Medulla oblongata (tissue), 1 donor: Measurements from ENCODE around the gene UBAP1.
"Not testable (repeated sequence)": the region's sequence is repeated elsewhere in the genome, so short reads cannot be mapped to it uniquely, and the experiment has no call there.

ENCODE experiments used
- DNase-seq: peaks from one replicate; pipeline ENCODE4 v3.0.0-alpha.2; 2015; ENCODE audit errors: extremely low spot score

The UBAP1 gene

DNA sequence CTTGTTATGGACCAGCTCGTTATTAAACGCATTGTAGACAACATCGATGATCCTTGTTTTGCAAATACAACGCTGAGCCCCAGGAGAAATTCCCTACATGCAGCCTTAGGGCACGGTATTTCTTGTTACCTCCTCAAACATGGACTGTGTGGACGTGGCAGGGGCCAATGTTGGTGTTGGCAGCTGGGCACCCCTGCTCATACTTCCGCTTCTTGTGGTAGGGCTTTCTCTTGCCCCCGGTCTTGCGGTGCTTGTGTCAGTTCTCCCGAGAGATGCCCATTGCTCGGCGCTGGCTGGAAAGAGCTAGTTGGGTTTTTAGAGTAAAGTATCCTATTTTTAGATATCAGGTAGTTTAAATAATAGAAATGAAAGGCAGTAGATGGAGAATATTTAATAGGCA lies 45.5 kb downstream of the UBAP1 start:
- no peak for DNase-seq

DNA sequence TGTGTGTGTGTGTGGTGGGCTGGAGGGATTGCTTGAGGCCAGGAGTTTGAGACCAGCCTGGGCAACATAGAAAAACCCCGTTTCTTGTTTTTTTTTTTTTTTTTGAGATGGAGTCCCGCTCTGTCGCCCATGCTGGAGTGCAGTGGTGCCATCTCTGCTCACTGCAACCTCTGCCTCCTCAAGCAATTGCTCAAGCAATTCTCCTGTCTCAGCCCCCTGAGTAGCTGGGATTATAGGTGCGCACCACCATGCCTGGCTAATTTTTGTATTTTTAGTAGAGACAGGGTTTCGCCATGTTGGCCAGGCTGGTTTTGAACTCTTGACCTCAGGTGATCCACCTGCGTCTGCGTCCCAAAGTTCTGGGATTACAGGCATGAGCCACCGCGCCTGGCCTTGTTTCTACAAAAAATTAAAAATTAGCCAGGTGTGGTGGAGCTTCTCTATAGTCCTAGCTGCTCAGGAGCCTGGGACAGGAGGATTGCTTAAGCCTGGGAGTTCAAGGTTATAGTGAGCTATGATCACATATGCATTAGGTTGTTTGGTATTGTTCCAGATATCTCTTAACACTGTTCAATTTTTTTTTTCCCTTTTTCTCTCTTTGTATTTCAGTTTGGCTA lies 47.4 kb downstream of the UBAP1 start:
- DNase-seq, result not testable (repeated sequence)

DNA sequence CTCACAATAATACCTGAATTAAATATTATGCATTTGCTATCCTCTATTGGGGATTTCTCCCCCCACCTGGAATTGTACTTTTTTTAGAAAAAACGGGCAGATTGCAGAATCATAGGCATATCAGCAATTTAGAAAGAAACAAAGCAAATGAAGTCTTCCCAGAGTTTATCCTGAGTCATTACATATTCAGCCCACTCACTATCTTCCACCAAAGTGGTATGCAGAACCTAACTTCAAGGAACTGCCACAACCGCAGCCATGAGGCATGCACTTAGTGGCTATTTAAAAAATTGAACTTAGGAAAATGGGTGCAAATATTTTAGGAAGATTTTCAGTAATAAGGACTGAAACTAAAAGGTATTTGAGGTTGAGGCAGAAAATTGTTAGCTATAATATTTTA lies 48.6 kb downstream of the UBAP1 start:
- DNase-seq, result no peak

DNA sequence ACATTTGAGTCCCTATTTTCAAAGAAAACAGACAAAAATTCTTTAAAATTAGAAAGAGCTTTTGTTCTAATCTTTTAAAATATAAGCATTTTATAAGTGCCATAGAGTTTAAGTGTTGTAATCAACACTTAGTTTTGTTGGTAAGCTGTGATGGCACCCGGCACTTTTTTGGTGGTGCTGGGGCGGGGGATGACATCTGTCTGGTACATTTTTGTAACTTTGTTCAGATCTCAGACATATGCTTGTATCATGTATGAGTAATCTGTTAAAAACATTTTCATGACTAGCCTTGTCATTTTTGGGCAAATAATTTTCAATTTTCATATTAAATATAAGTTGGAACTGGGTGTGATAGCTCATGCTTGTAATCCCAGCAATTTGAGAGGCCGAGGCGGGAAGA lies 51.7 kb downstream of the UBAP1 start:
- no peak for DNase-seq

DNA sequence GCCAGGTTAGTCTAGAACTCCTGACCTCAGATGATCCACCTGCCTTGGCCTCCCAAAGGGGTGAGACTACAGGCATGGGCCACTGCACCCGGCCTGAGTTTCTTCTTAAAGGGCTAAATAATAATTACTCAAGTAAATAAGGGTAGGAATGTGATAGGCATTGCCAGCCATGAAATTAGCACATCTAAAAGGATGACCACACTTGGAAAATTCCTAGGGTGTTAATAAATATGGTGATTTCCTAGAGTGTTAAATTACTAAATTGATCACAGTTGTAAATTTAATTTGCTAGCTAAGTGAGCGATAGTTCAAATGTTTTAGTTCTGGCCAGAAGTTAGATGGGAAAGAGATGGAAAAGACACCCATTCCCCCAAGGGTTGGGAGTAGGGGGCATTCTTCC lies 53.4 kb downstream of the UBAP1 start:
- DNase-seq, result no peak

DNA sequence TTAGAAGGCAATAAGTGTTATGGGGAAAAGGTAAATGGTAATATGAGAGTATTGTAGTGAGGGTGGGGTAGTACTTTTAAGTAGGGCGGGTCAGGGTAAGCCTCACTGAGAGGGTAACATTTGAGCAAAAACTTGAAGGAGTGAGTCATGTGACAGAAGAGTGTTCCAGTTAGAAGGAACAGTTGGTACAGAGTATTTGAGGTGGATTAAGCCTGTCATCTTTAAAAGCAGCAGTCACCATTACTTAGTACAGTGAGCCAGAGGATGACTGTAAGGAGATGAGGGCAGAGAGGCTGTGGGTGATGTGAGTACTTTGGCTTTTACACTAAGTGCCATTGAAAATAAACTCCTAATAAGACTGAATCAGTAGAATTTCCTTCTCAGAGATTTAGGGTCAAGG lies 54.8 kb downstream of the UBAP1 start:
- DNase-seq, result no peak

DNA sequence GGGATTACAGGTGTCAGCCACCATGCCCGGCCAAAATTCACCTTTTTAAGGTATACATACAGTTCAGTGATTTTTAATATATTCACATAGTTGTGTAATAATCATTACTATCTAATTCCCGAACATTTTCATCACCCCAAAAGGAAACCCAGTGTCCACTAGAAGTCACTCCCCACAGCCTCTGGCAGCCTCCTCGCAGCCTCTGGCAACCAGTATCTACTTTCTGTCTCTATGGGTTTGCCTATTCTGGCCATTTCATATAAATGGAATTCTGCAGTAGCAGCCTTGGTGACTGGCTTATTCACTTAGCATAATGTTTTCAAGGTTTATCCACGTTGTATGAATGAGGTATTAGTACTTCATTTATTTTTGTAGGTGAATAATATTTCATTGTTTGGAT lies 59.0 kb downstream of the UBAP1 start:
- DNase-seq, result no peak

DNA sequence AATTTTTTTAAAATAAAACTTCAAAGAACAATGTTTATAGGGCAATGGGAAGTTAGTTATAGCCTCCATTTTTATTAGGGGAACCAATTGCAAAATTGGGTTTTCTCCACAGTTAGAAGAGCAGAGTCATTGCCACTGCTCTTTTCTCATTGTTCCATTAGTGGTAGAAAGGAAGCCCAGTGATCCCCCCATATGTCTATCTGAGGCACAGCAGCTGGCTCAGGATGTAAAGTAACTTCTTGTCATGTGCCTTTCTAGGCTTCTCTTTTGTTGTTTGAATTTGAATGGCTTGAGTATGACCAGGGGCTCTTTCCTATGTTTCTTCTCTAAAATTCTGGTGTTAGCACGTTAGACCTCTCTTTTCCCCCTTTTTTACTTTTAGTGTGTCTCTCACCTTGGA lies 61.2 kb downstream of the UBAP1 start:
- no peak for DNase-seq

DNA sequence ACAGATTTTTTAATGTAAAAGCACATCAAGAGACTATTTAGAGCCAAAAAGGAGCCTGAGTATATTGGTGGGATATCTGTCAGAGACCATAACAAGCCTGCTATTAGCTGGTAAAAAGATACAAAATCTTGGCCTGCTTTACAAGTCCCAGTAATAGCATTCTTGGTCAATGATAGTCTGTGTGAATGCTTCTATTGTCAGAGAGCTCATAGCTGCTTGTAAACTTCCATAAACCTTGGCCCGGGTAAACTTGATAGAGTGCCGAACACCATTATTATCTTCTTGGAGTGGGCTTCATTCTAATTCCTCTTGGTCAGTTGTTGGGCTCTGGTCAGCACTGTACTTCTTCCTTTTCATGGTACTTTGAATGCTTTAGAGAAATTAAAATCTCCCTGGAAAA lies 64.0 kb downstream of the UBAP1 start:
- no peak for DNase-seq

DNA sequence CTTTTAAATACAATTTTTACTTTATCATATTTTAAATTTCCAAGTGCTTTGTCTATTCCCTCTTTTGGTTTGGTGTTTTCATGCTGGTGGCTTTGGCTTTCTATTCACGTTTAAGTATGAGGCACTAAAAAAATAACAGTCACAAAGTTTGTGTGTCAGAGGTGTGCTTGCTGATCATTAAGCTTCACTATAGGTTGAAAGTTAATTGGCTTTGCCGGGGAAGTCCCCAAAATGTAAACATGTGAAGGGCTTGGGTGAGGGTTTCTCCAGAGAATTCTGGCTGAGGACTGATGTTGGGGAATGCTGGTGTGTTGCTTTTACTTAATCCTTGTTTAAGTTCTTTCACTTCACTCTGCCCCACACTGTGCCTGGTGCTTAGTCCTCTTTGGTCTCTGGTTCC lies 66.4 kb downstream of the UBAP1 start:
- not testable (repeated sequence) for DNase-seq

DNA sequence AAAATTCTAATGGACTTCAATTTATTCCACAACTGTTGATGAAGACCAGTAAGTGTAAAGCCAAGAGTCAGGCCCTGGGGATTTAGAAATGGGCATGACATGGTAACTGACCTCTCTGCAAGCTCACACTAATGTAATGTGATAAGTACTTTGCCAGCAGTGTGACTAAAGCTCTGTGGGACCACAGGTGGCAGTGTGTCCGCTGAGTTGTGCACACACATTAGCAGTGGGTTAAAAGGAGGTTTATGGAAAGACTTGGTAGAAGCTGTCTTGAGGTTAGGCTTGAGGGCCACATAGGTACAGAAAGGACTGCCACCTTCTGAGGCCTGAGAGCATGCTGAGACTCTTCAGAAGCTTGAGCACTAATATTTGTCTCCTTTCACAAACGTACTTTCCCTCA lies 67.6 kb downstream of the UBAP1 start:
- no peak for DNase-seq

DNA sequence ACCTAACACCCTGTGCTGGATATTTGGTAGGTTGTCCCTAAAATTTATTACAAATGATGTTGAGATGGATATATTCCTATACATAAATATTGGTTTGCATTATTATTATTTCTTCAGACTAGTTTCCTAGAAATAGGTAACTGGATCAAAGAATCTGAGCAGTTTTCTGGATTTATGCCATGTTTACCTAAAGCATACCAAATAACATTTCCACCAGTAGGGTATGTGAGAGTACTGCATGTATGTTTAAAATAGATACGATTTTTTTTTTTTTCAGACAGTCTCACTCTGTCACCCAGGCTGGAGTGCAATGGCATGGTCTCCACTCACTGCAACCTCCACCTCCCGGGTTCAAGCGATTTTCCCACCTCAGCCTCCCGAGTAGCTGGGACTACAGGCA lies 68.9 kb downstream of the UBAP1 start:
- not testable (repeated sequence) for DNase-seq

DNA sequence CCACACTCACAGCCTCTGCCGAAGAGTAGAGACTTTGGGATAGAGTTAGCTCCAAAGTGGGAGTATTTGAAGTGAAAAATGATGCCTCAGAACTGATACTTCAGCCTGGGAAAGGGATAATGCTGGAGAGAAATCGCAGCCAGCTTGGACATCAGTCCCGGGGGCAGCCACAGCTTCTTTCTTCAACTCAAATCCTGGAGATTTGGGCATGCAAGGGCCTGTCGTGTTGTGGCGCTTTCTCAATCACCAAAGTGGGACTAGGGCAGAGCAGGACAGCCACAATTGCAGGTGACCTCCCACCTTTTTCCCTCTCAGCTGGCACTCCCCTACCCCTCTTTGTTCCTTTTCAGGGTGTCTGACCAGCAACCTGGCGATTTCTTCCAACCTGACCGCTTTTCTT lies 70.4 kb downstream of the UBAP1 start:
- DNase-seq, result no peak

DNA sequence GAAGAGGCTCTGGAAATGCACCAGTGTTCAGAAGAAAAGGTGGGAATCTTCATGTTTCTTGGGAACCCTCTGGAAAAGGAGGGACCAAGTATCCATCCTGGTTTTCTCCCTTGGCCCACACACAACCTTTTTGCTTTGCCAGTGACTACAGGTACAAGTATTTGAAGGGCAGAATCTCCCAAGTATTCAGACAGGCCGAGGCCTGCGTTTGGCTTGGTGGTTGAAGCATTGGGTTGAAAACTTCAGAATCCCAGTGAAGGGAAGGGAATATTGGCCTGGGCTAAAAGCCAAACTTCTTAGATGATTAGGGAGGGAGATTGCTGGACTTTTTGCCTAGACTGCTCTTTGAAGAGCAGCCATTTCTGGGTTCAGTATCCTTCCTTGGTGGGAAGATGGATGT lies 71.9 kb downstream of the UBAP1 start:
- no peak for DNase-seq

DNA sequence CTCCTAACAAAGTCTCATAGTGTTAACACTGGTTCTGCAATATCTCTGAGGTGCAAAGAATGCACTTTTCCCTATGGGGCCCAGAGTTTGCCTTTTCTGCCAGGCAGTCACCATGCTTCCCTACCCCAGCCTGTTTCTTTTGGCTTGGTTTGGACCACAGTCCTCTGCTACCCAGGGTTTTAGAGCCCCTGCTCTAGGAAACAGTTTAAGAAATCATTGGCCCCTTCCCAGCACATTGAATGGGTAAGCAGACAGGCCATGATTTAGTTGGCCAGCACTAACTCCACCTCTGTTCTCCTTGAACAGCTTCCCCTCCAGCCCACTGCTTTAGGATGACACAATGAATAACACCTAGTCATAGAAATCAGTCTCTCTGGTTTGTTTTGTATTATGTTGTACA lies 73.2 kb downstream of the UBAP1 start:
- peak; percentile 15 for DNase-seq

DNA sequence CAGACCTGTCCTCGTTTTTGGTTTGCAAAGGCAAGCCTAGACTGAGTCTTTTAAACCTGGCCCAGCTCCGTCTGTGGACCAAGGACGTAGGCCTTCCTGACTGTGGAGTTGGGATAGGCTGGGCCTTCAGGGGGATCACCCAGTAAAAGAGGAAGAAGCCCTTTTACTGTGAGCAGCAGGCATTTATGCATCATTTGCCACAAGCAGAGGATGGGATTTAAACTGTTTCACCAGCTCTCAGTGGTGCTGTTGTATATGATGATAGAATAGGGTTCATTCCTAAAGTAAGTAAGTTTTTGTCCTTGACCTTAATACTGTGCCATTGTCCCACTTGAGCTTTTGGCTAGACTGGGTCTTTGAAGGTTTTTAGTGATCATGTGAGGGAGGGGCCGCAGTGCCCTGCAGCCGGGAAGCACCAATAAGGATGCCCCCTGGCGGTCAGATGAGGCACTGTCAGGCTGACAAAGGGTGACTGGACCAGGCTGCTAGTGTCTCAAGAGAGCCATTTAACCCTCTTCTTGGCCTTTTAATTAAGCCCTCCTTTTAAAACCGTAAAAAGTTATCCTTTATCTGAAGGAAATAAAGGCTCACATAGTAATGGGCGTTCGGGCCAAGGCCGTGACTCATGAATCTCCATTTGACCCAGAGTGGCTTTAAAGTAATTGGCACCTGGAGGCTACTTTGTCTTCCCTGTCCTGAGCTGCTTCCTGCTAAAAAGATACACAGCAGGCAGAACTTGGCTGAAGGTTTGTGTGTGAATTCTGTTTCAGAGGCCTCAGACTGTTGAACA lies 74.0 kb downstream of the UBAP1 start:
- DNase-seq, result peak; percentile 80

DNA sequence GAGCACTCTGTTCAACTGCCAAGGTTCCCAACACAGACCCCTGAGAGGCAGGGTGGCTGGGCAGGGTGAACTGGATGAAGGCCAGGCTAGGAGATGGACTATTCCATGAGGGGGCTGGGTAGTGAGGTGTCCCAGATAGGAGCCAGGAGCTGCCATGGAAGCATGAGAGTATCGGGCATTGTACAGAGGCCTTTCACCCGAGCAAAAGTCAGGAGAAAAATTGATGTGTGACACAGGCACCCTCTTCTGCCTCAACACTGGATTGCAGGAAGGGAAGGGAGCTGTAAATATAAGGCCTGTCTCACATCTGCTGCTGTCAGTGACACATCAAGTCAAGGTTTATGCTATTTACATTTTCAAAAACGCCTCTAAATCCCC lies 74.6 kb downstream of the UBAP1 start:
- DNase-seq, result peak; percentile 79

DNA sequence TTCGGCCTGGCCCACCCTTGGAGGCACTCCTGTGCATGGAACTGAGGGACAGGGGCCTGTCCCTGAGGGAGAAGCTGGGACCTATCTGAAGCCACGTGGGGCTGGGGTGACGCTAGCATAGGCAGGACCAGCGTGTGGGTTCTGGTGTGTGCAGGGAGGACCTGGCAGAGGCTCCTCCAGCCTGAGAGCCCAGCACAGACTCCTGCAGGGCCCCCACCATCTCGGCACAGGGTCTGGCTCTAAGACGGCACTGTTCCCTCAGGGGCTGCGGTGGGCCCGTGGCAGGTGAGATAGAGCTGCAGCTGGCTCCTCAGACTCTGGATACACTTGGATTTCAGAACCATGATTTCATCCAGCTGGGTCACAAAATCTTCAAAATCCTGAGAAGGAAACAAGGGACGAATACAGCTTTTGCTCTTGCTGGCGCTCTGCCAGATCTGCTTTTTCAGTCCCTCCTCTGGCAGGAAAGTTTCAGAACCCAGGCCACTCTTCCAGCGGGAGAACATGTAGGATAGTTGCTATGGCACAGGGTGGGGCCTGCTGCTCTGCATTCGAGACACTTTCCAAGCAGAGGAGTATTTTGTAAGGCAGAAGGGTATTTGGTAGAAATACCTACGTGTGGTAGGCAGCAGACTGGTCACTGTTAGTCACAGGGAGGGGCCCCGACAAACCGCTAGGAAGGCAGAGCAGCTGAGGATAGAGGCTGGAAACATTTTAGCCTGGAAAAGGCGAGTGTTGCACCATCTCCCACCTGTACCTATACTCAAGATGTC lies 75.5 kb downstream of the UBAP1 start:
- DNase-seq, result no peak

DNA sequence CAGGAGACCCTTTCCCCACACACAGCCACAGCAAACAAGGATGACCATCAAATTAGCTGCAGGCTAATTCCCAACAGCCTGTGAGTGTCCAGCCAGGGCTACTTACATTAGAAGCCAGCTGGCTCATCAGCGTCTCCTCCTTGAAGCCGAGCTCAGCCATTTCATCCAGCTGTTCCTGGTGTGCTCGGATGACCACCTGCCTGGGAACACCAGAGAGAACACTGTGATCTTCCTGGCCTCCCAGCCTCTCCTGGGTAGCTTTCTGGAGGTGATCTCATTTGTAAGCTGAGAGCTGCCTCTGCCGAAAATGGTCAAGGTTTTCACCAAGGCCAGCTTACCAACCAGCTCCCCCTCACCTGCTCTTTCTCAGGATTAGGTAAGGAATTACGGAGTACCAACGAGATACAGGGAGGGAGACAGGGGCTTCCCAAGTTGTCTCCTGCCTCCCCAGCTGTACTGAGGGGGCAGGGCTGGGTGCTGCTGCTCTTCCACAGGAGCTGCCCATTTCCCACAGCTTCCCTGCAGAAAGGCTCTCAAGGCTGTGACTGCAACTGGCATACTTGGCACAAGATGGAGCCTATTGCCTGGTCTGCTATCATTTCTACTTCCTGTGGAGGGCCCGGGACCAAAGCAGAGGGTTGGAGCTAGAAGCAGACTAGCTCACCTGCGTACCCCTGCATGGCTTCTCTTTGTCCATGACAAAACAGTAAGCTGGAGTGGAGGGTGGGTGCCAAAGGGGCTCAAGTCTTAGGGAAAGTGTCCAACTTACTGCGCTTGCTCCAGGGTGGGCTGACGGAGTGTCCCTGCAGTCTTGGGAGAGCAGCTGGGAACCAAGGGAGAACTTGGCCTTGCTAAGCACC lies 76.4 kb downstream of the UBAP1 start:
- no peak for DNase-seq

DNA sequence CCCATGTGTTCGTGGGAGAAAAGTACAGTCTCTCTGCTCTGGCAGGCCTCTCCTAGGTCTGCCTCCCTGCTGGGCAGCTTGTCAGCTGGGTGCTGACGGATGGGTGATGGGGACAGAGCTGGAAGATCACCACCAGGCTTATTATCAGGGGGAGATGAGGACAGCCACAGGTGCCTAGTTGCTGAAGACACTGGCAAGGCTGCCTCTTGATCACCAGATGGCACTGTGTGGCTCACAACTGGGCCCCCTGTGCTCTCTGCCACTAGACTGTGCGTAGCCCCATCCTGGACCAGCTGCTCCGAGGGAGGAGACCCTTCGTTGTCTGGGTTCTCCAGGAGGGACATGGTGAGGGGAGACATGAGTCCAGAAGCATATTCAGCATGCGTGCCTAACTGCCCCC lies 77.3 kb downstream of the UBAP1 start:
- no peak for DNase-seq

DNA sequence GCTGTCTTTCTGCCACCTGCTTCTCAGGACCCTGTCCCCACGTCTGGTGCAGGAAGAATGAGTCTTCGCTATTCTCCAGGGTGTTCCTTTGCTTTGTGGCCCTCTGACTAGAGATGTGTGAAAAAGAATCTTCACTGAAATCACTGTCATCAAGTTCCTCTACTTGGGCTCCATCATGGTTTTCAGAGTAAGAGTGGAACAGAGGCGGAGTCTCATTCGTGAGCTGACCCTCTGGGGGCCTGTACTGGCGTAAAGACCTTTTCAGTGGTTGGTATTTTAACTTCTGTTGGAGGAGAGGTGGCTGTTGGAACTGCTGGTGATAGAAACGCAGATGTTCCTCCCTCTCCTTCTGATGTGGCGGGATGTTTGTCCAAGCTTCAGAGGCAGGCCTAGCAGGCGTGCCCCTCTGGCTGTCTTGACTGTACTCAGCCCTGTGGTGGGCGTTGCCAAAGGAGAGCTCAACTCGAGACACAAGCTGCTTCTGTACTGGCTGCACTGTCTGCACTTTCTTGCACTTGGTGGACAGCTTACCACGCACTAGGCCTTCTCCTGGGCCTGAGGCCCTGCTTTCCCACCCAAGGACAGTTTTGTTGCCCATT lies 78.2 kb downstream of the UBAP1 start:
- DNase-seq, result no peak

DNA sequence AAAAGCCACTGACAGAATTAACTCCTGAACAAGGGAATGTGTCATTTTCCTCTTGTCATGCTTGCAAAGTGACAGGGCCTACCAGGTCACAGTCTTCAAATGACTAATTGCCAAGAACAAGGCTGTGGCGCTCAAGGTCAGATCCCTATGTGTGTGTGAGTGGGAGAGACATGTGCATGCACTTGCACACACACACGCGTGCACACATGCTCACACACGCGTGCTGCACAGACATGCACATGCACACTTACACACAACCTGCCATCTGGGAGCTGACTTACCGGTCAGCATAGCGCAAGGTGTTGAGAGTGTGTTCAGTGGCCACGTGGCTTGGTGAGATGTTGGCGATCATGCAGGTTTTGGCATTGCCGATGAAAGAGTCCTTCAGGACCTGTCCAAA lies 80.5 kb downstream of the UBAP1 start:
- no peak for DNase-seq
